ENCODE measurements around the gene SDR9C7. TPM values are rescaled to one million over a fixed set of nuclear protein-coding genes. Genes with fewer than 3 reads are reported as not detected.
"Not testable (repeated sequence)": the region's sequence is repeated elsewhere in the genome, so short reads cannot be mapped to it uniquely, and the experiment has no call there.

Gene SDR9C7
- total RNA-seq, 2 donors from 2014 or later = not detected

DNA sequence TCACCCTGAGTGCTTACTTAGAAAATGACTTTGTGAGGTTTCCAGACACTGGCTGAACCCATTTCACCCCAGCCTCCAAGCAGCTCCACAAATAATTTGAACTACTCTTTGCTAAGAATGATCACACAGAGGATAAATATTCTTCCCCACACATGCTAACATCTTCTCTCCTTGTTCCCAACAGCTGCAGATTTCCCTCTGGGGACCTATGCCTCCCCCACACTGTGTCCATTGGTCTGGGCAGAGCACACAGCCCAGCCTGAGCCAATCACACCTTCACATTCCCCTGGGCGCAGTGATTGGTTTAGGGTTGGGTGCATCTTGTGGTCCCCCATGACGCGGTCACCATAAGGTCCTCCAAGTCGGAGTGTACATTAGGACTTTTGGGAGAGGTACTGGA, 6.9 kb downstream of the SDR9C7 start:
- intact Hi-C loops (cut with DNase I) = no loop called here
- ATAC-seq (no peak), DNase-seq (no peak)

DNA sequence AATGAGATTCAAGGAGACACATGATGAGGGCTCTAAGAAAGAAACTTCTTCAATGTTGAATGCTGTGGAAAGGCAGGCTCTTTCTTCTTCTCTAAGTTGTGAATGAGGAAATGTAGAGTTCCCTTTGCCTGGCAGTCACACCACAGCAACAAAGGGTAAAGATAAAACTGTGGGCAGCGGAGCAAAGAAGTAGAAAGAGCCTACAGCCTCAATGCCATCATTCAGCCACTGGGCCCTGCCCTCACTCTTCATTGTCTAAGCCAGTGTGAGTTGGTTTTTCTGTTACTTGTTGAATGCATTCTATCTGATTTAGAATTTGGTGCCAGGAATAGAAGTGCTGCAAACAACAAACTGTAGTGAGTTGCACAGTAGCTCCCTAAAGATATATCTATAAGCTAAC, 12.2 kb downstream of the SDR9C7 start:
- no peak for DNase-seq
- ATAC-seq = no peak
- intact Hi-C loops (cut with DNase I) = no loop called here

DNA sequence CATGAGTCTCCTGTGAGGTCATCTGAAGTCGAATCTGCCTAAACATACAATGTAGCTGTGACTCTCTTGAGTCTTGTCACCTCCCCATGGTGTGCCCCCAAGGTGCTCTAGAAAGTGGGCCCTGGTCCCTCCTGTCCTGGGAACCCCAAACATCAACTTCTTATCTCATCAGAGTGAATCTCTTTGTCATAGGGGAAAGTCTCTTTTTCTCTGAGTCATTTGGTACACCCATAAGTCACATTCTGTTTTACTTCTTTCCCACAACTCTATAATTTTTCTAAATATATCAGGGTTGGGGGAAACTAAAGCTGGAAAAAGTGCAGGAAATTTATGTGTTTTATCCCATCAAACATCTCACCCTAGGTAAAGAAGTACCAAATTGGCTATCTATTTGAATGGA, 12.9 kb downstream of the SDR9C7 start:
- DNase-seq (no peak), ATAC-seq (no peak)
- intact Hi-C loops (cut with DNase I) = no loop called here

DNA sequence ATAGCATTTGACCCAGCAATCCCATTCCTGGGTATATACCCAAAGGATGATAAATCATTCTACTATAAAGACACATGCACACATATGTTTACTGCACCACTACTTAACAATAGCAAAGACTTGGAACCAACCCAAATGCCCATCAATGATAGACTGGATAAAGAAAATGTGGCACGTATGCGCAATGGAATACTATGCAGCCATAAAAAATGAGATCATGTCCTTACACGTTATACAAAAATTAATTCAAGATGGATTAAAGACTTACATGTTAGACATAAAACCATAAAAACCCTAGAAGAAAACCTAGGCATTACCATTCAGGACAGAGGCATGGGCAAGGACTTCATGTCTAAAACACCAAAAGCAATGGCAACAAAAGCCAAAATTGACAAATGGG, 16.1 kb downstream of the SDR9C7 start:
- DNase-seq; ATAC-seq; intact Hi-C loops (cut with DNase I): not testable (repeated sequence)

DNA sequence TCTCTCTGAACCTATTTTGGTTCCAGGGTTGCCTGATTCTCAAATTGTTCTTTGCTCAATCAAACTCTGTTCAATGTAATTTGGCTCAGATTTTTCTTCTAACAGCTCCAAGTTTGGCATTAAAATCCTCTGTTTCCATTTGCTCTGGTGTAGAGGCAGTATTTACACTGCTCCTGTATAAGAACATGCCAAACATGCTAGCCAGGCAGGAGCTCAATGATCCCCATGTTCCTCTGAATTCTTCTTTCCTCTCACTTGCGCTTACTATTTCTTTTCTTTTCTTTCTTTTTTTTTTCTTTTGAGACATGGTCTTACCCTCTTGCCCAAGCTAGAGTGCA, 17.2 kb downstream of the SDR9C7 start:
- ATAC-seq (no peak), DNase-seq (no peak)
- intact Hi-C loops (cut with DNase I) = no loop called here

DNA sequence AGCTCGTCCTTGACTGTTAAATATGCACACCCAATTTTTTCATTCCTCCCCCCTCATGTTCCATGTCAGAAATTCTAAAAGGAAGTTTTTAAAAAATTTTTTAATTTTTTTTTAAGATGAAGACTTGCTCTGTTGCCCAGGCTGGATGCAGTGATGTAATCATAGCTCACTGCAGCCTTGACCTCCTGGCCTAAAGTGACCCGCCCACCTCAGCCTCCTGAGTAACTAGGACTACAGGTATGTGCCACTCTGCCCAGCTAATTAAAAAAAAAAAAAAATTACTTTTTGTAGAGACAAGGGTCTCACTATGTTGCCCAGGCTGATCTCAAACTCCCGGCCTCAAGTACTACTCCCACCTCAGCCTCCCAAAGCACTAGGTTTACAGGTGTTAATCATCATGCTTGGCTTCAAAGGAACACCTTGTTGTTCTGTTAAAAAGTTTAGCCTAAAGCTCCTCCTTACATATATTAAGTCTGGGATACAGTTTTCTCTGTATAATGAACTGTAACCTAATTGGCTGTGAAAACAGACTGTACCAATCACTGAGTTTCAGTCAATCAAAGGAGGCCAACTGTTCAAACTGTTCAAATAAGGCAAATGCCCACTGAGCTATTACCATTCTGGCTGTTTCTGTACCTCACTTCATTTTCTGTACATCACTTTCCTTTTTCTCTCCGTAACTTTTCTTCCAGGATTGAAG, 17.8 kb downstream of the SDR9C7 start:
- DNase-seq (no peak), ATAC-seq (no peak)
- intact Hi-C loops (cut with DNase I) = no loop called here

DNA sequence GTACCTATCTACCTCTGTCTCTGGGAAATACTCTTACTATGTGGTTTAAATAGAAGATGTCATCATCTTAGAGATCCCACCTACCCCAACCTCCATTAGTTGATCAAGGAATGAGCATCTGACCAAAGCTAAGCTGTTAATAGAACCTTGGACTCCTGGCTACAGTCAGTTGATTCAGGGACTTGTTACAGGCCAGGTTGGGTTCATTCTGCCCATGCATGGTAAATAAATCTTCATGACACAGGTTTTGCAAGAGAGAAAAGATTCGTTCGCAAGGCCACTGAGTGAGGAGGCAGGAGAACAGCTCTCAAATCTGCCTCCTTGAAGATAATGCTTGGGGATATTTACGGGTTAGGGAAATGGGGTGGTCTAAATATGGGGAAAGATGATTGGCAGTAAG, 19.5 kb downstream of the SDR9C7 start:
- ATAC-seq = no peak
- no peak for DNase-seq
- intact Hi-C loops (cut with DNase I) = no loop called here

DNA sequence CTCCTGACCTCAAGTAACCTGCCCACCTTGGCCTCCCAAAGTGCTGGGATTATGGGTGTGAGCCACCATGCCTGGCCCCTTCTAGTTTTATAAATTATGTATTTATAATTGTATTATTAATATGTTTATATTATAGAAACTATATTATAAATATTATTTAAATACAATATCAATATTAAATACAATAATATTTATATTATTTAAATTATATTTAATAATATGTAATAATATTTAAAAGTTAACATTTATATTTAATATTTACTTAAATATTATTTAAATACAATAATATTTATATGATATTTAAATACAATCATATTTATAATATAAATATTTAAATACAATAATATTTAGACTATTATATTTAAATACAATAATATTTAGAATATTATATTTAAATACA, 20.0 kb downstream of the SDR9C7 start:
- DNase-seq (no peak), ATAC-seq (no peak)
- intact Hi-C loops (cut with DNase I) = no loop called here

DNA sequence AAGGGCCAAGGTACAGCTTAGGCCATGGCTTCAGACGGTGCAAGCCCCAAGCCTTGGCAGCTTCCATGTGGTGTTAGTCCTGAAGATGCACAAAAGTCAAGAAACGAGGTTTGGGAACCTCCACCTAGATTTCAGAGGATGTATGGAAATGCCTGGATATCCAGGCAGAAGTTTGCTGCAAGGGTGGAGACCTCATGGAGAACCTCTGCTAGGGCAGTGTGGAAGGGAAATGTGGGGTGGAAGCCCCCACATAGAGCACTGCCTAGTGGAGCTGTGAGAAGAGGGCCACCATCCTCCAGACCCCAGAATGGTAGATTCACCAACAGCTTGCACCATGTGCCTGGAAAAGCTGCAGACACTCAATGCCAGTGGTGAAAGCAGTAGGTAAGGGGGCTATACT, 24.8 kb downstream of the SDR9C7 start:
- ATAC-seq; DNase-seq; intact Hi-C loops (cut with DNase I): not testable (repeated sequence)

DNA sequence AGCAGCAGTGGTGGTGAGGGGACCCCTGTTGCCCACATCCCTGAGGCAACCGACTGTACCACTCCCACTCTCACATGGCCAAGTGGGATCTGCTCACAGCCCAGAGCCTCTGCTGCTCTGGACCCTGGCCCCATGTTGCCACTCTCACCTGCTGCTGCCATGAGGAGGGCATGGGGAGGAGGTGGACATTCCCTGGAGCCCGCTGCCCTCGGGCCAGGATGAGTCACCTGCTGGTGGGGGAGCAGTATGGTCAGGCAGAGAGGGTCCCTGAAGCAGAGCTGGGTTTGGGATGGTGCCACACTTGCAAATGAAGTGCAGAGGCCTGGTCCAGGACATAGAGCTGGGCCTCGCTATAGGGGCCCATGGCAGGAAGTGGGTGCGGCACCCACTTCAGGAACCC, 26.1 kb downstream of the SDR9C7 start:
- intact Hi-C loops (cut with DNase I) = no loop called here
- ATAC-seq (no peak), DNase-seq (no peak)

DNA sequence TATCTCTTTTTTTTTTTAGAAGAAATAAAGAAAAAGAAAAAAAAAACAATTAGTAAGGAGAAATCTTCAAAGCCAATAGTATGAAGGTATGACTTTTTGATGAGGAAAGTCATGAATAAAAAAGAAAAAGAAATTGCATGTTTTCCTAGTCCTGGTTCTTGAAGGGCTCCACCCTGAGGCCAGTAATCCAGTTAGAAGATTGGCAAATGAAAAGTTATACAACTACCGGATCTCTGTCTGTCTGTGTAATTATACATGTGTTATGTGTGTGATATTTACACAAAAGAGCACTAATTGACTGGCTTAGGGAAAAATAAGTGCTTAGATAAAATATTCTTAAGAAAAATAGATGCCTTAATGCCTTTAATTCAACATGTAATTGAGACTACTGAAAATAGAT, 28.4 kb downstream of the SDR9C7 start:
- intact Hi-C loops (cut with DNase I) = no loop called here
- no peak for DNase-seq
- ATAC-seq = no peak

DNA sequence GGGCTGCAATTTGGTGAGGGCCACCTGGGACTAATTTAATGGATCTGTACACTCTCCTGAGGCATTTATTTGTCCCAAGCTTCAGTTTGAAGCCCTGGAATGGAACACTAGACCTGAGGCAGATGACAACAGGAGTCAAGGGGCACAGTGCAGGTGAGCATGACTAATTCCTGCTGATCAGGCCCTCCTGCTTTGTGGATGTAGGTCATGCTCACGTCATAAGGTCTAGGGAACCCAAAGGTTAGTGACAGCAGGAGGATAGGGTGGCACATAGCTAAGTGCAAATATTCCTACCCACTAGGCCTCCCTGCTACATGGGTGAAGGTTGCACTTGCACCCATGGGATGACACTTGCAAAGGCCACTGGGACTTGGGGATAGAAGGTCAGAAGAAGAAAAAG, 30.8 kb downstream of the SDR9C7 start:
- DNase-seq = no peak
- intact Hi-C loops (cut with DNase I) = no loop called here
- ATAC-seq = no peak

DNA sequence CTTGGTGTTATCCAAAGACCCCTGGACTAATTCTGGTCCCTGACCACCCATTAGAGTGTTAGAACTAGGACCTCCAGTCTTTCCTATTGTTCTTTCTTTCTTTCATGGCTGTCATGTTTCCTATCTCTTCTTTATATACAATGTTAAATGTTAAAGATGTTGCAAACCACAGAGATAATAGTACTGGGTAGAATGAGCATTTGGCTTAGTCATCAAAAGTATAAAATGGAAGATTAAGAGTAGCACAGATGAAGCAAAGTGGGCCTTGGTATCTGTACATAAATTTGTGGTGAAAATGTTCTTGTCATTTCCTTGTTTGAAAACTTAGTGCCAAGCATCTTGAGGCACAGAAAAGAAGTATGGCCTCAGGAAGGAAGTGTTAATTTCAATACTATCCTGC, 32.9 kb downstream of the SDR9C7 start:
- ATAC-seq; intact Hi-C loops (cut with DNase I); DNase-seq: not testable (repeated sequence)

DNA sequence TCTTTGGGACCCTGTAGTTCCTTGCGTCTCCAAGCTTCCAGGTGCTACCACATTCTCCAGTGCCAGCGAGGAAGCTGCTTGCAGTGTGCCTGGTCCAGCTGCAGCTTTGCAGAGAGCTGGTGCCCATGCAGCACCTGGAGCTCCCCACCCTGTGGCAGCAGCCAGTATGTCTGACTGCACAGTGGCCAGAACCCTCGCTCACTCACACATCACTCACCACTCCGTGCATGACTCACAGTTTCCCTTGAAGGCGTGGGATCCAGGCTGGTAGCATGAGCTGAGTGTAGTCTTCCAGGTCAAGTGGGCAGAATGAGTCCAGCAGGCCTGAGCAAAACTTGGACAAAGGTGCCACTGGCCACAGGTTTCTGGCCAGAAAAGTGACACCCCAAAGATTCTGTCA, 33.6 kb downstream of the SDR9C7 start:
- ATAC-seq = no peak
- no peak for DNase-seq
- intact Hi-C loops (cut with DNase I) = no loop called here

DNA sequence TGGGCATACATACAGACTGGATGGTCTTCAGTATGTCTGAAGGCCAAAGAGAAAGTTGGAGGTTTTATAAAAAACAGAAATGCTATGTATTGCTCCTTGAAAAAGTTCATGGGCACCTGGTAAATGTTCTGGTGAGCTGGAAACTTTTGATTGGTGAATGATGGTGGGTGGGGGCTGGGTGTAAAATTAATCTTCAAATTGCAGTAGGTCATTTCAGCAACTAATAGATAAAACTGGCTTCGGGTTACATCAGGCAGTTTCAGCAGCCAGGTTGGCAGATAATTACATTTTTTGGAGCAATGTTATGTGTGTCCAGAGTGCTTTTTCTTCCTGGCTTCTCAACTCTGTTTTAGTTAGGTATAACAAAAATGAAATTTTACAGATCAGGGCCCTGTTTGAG, 35.3 kb downstream of the SDR9C7 start:
- DNase-seq (no peak), ATAC-seq (no peak)
- intact Hi-C loops (cut with DNase I) = no loop called here

DNA sequence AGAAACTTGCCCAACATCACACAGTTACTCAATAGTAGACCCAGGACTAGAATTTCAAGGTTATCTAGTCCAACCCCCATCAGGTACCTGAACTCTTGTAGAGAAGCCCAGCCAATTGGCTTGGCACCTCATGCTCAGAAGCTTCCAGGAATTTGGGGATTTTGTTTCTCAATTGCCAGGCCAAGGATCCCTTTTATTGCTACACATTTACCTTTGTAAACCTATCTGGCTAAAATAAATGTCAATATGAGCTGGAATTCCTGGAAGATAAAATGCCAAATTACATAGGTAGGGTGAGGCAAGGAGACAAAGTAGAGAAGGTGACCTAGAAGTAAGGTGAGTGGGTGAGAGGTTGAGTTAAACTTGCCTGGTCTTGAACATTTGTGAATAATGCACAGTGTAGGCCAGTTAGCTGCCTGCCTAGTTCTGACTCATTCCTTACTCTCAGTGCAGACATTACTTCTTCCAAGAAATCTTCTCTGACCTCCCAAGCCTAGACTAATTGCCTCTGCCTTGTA, 36.3 kb downstream of the SDR9C7 start:
- ATAC-seq = peak in 1 of 2 donors; percentile 84
- intact Hi-C loops (cut with DNase I) = no loop called here

DNA sequence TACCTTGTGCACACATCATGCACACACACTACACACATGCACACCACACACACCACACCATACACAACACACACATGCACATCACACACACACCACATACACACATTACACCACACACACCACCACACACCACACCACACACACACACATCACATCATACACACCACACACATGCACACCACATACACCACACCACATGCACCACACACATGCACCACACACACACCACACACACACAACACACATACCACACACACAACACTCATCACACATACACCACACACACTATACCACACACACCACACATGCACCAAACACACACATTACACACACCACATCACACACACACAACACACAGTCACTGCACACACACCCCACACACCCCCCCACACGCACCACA, 38.1 kb downstream of the SDR9C7 start:
- no peak for ATAC-seq
- intact Hi-C loops (cut with DNase I) = no loop called here
- DNase-seq = no peak

More for the DNA sequence above, 36.3 kb downstream of the SDR9C7 start:
- no peak for DNase-seq

DNA sequence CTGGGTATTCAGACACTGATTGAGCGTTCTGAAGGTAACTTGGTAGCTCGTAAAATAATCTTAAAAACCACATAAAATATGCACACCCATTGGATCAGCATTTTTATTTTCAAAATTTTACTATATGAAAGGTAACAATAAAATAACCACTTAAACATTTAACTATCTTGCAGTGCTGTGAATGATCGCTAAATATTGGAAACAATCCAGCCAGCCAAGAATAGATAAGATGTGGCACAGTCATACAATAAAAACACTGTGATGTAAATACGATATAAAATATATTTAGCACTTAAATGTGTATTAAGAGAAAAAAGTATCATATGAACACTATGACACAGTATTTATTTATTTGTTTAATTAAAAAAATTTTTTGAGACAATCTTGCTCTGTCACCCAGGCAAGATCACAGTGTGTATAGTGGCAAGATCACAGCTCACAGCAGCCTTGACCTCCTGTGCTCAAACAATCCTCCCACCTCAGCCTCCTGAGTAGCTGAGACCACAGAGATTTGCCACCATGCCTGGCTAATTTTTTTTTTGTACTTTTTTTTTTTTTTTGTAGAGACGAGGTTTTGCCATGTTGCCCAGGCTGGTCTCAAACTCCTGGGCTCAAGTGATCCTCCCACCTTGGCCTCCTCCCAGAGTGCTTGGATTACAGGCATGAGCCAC, 39.4 kb downstream of the SDR9C7 start:
- intact Hi-C loops (cut with DNase I) = no loop called here
- ATAC-seq = no peak
- DNase-seq = no peak

DNA sequence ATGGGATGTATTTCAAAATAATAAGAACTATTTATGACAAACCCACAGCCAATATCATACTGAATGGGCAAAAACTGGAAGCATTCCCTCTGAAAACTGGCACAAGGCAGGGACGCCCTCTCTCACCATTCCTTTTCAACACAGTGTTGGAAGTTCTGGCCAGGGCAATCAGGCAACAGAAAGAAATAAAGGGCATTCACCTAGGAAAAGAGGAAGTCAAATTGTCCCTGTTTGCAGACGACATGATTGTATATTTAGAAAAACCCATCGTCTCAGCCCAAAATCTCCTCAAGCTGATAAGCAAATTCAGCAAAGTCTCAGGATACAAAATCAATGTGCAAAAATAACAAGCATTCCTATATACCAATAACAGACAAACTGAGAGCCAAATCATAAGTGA, 42.3 kb downstream of the SDR9C7 start:
- ATAC-seq; DNase-seq; intact Hi-C loops (cut with DNase I): not testable (repeated sequence)

DNA sequence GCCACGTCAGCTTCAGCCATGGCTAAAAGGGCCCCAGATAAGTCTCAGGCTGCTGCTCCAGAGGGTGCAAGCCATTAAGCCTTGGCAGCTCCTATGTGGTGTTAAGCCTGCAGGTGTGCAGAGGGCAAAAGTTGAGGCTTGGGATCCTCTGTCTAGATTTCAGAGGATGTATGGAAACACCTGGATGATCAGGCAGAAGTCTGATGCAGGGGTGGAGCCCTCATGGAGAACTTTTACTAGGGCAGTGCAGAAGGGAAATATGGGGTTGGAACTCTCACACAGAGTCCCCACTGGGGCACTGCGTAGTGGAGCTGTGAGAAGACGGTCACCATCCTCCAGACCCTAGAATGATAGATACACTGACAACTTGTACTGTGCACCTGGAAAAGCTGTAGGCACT, 47.9 kb downstream of the SDR9C7 start:
- intact Hi-C loops (cut with DNase I) = no loop called here
- no peak for ATAC-seq
- no peak for DNase-seq

DNA sequence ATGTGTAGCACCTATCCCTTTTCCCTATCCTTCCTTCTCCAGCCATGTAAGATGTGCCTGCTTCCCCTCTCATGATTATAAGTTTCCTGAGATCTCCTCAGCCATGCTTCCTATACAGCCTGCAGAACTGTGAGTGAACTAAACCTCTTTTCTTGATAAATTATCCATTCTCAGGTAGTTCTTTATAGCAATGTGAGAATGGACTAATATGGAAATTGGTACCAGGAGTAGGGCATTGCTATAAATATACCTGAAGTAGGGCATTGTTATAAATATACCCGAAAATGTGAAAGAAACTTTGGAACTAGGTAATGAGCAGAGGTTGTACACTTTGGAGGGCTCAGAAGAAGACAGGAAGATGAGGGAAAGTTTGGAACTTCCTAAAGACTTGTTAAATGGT, 48.9 kb downstream of the SDR9C7 start:
- no peak for DNase-seq
- intact Hi-C loops (cut with DNase I) = no loop called here
- no peak for ATAC-seq

All from left cardiac atrium (tissue), 4 donors.